GM19468 (cell line): ENCODE data around the gene PEA15.

ENCODE experiments used
- ATAC-seq: cut with Tn5 transposase; IDR thresholded peaks from one replicate; pipeline ENCODE4 v1.9.1; 2021; ENCODE audit warnings: mild to moderate bottlenecking, moderate library complexity, moderate number of reproducible peaks; ENCODE audit not compliant: unreplicated experiment; ENCODE audit errors: extremely low read depth

PEA15 gene

DNA sequence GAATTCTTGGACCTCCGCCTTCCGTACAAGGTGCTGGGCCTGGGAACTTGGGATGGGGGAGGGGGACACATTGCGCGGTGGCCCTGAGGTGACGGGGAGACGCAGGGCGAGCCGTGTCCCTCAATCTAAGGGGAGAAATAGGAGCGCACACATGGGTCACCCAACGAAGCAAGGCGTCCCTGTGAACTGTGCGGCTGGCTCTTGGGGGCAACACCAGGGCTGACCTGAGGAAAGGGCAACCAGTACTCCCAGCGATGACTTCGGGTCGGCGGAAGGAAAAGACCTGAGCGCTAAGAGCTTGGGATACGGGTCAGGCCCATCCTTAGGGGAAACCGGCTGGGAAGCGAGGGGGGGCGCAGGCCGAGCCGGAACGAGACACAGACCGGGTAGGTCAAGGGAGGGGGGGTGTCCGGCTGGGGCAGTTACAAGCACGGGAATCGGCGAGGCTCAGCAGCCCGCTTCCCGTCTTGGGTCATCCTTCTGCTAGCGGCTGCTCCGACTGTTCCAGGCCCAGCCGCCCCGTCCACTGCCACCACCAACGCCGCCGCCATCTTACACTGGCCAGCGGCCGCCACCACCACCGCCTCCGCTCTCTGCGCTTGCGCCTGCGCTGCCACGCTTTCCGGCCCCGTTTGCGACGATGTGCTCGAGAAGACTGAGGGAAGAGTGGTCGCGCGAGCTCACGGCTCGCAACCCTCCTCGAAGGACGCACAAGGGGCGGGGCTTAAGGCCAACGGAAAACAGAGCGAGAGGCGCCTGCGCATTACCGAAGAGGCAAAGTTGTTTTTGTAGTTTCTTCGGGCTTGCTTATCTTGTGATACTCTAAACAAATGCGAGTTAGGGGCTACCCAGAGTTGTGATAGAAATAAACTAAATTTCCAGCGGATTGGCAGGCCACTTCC is 57.0 kb downstream of the PEA15 start, which contains the start of gene DCAF8:
DCAF8 (minus strand) TSS at position 657 of the 902 bp plus-strand sequence. CDS start 18,541 bp downstream, outside the sequence.
- ATAC-seq = peak; percentile 55

DNA sequence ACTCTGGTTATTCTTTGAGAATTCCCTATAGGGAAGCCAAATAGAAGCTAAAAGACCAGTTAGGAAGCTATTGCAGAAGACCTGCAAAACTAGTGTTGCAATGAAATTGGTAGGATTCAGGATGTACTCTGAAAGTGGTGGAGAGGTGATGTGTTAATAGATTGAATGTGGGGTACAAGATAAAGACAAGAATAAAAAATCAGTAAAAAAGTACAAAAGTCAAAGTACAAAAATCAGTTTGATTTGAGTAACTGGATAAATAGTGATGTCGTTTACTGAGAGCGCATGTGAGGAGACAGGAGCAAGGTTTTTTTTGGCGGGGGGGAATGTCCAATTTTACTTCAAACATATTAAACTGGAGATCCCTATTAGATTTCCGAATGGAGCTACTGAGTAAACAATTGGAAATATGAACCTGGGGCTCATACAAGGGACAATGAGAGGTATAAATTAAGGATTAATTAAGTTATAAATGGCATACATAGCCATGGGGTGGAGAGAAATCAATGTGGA is 59.7 kb downstream of the PEA15 start:
- ATAC-seq = no peak
